Right lobe of liver (tissue), 4 donors: ENCODE data around the gene OR52E5.

ENCODE experiments used
- CTCF ChIP-seq, 4 donors: fragments of 200-600 bp in 3 of 4; fragments of 450-650 bp in 1 of 4; IDR thresholded peaks; one replicate each; pipeline versions ENCODE4 v1.5.1 to v1.8.0; 2016 to 2022; ENCODE audit warnings: antibody characterized with exemption in 4 of 4, mild to moderate bottlenecking in 2 of 4
- POLR2A ChIP-seq: fragments of 450-650 bp; IDR thresholded peaks from one replicate; pipeline ENCODE4 v1.6.1; 2017; ENCODE audit warnings: antibody characterized with exemption, mild to moderate bottlenecking
- donor health status: DM: no; HTN: no; CAD: no.
- donor health status: DM: no; HTN: no; CAD: no.
- donor health status: DM: no; HTN: yes; CAD: no.

GRCh38 chr11:5928271-5928670, 35.3 kb downstream of the OR52E5 start:
- TF ChIP-seq CTCF (IDR thresholded peaks at IDR 0.05) (no peak), POLR2A (no peak)
